Activated CD4-positive, CD25-positive, alpha-beta regulatory T cell treated with anti-CD3 and anti-CD28 coated beads, Interleukin-2, amount 50 U/mL, for 16 hours (primary cell): ENCODE data around the gene MANBA.
"Not testable (repeated sequence)": the region's sequence is repeated elsewhere in the genome, so short reads cannot be mapped to it uniquely, and the experiment has no call there.

ENCODE experiments used
- DNase-seq: peaks from one replicate; pipeline ENCODE4 v3.0.0-alpha.2; 2020; ENCODE audit warnings: low read depth, low spot score

MANBA gene

DNA sequence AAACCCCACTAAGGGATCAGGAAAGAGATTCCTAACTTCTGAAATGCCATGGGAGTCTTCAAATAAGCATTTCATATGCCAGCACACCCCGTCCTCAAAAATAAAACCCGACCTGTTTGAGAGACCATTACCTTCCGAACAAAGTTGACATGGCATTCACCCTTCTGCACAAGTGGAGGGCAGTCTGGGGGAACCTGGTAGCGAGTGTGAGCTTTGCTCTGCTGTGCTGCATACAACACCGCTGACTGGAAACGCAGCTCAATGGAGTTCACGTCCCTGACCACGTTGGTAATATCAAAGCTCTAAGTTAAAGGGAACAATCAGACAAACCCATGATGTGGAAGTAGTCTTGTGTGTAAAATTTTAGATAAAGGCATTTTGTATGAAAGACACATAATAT lies 38.0 kb downstream of the MANBA start:
- no peak for DNase-seq

GRCh38 chr4:102718833-102719575 lies 41.8 kb downstream of the MANBA start:
- not testable (repeated sequence) for DNase-seq

DNA sequence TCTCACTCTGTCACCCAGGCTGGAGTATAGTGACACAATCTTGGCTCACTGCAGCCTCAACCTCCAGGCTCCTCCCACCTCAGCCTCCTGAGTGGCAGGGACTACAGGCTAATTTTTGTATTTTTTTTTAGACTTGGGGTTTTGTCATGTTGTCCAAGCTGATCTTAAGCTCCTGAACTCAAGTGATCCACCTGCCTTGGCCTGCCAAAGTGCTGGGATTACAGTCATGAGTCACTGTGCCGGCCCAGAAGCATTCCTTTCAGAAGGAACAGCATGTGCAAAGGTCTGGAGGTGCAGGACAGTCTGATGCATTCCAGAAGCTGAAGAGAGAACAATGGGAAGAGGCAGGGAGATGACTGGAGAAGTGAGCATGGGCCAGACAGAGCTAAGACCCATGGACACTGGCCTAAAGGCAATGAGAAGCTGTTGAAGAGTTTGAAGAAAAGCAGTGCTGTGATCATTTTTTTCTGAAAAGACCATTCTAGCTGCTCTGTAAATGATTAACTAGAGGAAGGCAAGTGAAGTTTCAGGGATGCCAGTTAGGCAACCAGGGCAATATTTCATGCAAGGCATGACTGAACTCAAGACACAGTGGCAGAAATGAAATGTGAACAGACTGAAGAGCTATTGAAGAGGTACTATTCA lies 43.2 kb downstream of the MANBA start:
- DNase-seq = no peak

- DNase-seq = no peak
Observed at GRCh38 chr4:102715057-102715456, 45.7 kb downstream of the MANBA start.

- not testable (repeated sequence) for DNase-seq
Observed at GRCh38 chr4:102713774-102714173, 47.0 kb downstream of the MANBA start.

DNA sequence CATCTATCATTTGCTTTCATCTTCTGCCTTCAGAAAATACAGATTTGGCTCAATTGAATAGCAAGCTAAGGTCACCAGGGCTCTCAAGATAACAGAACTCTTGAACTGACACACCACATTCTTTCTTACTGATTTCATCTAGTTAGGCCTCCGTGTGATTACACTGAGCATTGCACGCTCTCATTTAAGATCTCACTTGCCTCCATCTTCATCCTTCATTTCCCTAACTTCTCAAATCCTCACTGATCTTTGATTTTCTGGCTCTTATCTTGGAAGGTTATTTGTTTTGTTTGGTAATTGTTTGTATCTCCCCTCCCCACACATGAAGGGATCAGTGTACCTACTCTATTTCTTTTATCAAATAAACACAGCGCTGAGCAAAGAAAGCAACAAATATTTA lies 47.7 kb downstream of the MANBA start:
- no peak for DNase-seq

GRCh38 chr4:102710986-102711385 lies 49.8 kb downstream of the MANBA start:
- no peak for DNase-seq

DNA sequence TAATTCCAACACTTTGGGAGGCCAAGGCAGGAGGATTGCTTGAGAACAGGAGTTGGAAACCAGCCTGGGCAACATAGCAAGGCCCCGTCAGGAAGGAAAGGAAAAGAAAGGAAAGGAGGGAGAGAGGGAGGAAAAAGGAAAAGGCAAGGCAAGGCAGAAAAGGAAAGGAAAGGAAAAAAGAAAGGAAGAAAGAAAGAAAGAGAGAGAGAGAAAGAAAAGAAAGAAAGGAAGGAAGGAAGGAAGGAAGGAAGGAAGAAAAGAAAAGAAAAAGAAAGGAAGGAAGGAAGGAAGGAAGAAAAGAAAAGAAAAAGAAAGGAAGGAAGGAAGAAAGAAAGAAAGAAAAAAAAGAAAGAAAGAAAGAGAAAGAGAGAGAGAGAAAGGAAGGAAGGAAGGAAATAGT lies 51.7 kb downstream of the MANBA start:
- not testable (repeated sequence) for DNase-seq

DNA sequence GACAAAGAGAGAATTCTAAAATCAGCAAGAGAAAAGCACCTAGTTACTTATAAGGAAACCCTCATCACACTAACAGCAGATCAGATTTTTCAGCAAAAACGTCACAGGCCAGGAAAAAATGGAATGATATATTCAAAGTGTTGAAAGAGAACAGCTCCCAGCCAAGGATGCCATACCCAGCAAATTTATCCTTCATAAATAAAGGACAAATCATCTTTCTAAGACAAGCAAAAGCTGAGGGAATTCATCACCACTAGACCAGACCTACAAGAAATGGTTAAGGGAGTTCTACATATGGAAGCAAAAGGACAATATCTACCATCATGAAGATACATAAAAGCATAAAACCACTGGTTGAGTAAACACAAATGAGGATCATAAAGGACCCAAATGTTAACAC lies 53.6 kb downstream of the MANBA start:
- no peak for DNase-seq

GRCh38 chr4:102705391-102705935 lies 55.3 kb downstream of the MANBA start:
- no peak for DNase-seq

- DNase-seq = no peak
Observed at GRCh38 chr4:102696758-102697157, 64.0 kb downstream of the MANBA start.

DNA sequence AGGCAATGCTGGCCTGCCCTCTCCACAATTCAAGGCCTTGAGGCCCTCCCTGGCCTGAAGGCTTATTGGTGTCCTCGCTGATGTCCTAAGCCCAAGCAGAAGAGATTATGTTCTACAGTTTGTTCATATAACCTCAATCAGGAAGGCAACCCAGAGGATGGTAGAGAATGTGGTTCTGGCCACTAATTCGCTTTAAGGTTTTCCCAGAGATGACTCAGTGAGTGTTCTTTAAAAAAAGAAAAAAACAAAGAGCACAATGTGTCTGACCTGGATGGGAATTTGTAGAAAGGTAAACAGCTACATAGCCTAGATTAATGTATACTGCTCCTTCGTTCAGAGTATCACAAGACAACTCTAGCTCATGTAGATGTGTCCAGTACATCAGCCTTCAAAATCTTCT lies 66.0 kb downstream of the MANBA start:
- no peak for DNase-seq

GRCh38 chr4:102693861-102694260 lies 66.9 kb downstream of the MANBA start:
- no peak for DNase-seq

- DNase-seq = no peak
Observed at GRCh38 chr4:102693262-102693850, 67.4 kb downstream of the MANBA start.

- no peak for DNase-seq
Observed at GRCh38 chr4:102692474-102692873, 68.3 kb downstream of the MANBA start.

- DNase-seq = no peak
Observed at GRCh38 chr4:102687982-102688433, 72.8 kb downstream of the MANBA start.

GRCh38 chr4:102687373-102687981 lies 73.3 kb downstream of the MANBA start:
- DNase-seq = no peak

DNA sequence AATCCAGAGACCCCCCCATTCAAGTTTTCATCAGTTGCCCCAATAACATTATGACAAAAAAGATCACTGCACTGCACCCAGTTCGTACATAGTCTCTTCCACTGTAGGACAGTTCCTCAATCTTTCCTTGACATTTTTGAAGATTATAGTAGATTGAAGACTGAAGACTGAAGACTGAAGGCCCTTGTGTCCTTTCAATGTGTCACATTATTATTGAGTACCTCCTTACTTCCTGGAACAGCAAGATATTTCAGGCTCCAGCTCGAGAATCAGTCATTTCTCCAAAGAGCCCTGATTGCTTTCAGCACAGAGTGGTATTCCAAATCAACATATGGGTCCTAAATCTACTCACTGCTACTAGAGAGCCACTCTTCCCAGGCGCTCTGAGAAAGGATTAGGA lies 75.0 kb downstream of the MANBA start:
- no peak for DNase-seq

- DNase-seq = no peak
Observed at GRCh38 chr4:102684610-102685052, 76.1 kb downstream of the MANBA start.

- DNase-seq = no peak
Observed at GRCh38 chr4:102683881-102684609, 76.7 kb downstream of the MANBA start.

DNA sequence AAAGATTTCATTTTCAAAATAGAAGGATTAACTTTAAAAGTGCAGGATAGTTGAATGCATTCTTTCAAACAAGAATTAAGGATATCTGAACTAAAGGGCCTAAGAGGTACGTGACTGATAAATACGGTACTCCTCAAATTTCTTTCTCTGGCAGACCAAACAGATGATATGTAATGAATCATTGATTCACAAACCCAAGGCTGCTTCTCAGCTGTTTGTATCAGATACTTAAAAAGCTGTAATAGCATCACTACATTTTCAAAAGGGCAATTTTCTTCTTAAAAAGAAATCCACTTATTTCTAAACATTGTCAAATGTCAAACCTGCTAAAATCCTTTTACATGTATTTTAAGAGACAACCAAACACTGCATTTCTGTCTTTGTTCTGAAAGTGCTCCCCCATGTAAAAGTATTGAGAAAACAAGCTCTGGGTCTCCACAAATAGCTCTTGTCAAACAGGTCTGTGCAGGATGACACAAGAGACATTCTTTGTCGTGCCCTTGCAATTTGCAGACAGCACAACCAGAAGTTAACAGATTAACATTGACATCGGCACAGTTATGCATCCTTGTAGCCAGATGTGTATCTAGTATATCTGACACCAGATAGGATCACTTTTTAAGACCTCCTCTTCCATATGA lies 82.0 kb downstream of the MANBA start:
- DNase-seq = no peak
